Measurements from ENCODE around the gene GRB7. TPM values are rescaled to one million over a fixed set of nuclear protein-coding genes. Genes with fewer than 3 reads are reported as not detected.
A peak's percentile ranks its signal among the peaks of the same experiment; 100 is the strongest.

The GRB7 gene
- total RNA-seq, 4 donors from 2014 or later, result 14.0 to 64.0 (median 26.3) TPM

DNA sequence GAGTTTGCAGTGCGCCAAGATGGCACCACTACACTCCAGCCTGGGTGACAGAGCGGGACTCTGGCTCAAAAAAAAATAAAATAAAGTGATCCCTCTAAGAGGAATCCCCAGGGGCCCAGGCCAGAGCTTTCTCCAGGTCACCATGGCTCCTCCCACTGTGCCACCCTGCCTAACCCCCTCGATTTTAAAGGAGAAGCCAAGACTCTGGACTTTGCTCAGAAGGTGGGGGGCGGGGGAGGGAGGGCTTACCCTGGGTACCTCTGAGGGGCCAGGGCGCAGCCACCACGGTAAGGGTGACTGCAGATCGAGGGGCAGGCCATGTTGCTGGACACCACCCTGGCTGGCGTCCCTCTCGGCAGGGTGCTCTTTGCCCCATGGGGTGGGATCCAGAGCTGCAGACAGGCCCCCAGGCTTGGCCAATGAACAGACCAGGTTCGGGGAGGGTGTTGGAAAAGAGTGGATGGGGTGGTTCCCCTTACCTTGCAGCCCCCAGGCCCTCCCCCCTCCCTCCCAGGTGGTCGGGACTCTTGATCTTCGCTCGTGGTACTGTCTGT is 455 bp upstream of the GRB7 start:
- H3K4me1 ChIP-seq, result peaks cover 0 to 34% (median 15%) of the 10 kb centered on the region in 4 donors
- H3K27ac ChIP-seq, result peak overlapping the region in 3 of 4 donors; percentile 69 to 90 (median 86)
- TF ChIP-seq, protein P1, sequence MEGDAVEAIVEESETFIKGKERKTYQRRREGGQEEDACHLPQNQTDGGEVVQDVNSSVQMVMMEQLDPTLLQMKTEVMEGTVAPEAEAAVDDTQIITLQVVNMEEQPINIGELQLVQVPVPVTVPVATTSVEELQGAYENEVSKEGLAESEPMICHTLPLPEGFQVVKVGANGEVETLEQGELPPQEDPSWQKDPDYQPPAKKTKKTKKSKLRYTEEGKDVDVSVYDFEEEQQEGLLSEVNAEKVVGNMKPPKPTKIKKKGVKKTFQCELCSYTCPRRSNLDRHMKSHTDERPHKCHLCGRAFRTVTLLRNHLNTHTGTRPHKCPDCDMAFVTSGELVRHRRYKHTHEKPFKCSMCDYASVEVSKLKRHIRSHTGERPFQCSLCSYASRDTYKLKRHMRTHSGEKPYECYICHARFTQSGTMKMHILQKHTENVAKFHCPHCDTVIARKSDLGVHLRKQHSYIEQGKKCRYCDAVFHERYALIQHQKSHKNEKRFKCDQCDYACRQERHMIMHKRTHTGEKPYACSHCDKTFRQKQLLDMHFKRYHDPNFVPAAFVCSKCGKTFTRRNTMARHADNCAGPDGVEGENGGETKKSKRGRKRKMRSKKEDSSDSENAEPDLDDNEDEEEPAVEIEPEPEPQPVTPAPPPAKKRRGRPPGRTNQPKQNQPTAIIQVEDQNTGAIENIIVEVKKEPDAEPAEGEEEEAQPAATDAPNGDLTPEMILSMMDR (IDR thresholded peaks at IDR 0.05), result no peak
- no peak for TF ChIP-seq POLR2A (IDR thresholded peaks at IDR 0.05)
- H3K36me3 ChIP-seq, result peaks cover 0 to 2% (median 0%) of the 10 kb centered on the region in 3 donors
- H3K4me3 ChIP-seq, result peak overlapping the region in 2 of 4 donors; percentile 63 to 66
- H3K27me3 ChIP-seq, result no peaks in the 10 kb centered on the region
- no peaks in the 10 kb centered on the region for H3K9me3 ChIP-seq
- DNase-seq, result no peak

DNA sequence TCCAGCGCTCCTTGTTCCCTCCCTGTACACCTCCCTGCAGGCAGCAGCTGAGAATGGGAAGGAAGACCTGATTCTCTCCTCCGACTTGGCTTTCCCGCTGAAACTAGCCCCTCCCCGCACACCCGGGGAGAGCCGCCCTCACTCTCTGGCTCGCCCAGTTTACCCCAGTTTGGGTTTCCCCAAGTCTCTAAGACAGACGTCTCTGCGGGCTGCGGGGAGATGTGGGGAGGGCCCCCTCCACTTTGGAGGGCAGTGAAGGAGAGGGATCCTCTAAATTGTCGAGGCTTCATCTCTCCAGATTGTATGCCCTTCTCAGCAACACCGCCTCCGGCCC is 797 bp downstream of the GRB7 start:
- no peak for TF ChIP-seq POLR2A (IDR thresholded peaks at IDR 0.05)
- TF ChIP-seq, protein P1 (IDR thresholded peaks at IDR 0.05), result no peak
- peak overlapping the region in 3 of 4 donors; percentile 69 to 90 (median 86) for H3K27ac ChIP-seq
- H3K4me1 ChIP-seq, result peaks cover 0 to 34% (median 15%) of the 10 kb centered on the region in 4 donors
- peaks cover 0 to 14% (median 0%) of the 10 kb centered on the region in 3 donors for H3K36me3 ChIP-seq
- H3K27me3 ChIP-seq, result no peaks in the 10 kb centered on the region
- H3K9me3 ChIP-seq, result no peaks in the 10 kb centered on the region
- DNase-seq, result peak in 2 of 3 donors; percentile 68 to 80
- peak overlapping the region; percentile 26 to 66 (median 50) for H3K4me3 ChIP-seq

DNA sequence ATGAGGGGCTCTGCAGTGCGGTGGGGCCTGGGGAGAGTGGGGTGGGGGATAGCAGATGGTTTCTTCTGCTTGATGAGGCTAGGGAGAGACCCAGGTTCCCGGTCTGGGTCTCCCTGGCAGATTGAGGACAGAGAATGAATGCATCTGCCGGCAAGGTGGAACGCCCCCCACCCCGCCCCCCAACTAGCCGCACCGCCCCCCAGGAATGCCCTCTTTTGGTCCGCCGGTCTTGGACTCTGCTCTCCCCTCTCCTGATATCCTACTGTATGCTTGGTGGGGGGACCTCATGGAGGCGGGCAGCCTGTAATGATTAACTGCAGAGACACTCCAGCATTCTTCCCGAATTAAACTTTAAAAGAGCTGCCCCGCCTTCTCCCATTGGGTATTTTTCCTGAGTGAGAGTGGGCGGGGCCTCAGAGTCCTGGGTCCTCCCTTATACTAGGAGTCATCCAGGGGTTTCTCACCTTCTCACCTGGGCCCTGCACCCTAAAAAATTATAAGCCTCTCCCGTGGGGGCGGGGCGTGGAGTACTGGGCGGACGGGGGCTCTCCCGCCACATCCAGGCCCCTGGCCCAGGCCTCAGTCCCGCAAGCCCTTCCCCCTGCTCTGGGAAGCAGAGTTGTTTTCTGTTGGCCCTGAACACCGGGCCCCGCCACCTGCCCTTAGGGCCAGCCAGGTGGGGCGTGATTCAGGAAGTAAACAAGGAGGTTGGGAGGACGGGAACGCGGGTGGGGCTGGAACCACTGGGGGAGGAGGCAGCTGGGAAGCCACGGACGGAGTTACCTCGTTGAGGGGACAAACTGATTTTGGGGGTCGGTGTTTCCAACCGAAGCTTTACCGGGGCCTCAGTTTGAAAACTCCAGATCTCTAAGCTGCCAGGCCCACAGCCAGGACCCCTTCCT is 1.5 kb downstream of the GRB7 start:
- H3K4me3 ChIP-seq, result peak overlapping the region; percentile 26 to 66 (median 50)
- no peaks in the 10 kb centered on the region for H3K27me3 ChIP-seq
- peak in 2 of 3 donors; percentile 90 to 92 for DNase-seq
- peaks cover 0 to 34% (median 15%) of the 10 kb centered on the region in 4 donors for H3K4me1 ChIP-seq
- H3K36me3 ChIP-seq, result peaks cover 0 to 21% (median 0%) of the 10 kb centered on the region in 3 donors
- TF ChIP-seq, protein P1 (IDR thresholded peaks at IDR 0.05), result no peak
- TF ChIP-seq POLR2A (IDR thresholded peaks at IDR 0.05), result peak; percentile 13 to 50
- no peaks in the 10 kb centered on the region for H3K9me3 ChIP-seq
- H3K27ac ChIP-seq, result peak overlapping the region in 3 of 4 donors; percentile 69 to 90 (median 86)

DNA sequence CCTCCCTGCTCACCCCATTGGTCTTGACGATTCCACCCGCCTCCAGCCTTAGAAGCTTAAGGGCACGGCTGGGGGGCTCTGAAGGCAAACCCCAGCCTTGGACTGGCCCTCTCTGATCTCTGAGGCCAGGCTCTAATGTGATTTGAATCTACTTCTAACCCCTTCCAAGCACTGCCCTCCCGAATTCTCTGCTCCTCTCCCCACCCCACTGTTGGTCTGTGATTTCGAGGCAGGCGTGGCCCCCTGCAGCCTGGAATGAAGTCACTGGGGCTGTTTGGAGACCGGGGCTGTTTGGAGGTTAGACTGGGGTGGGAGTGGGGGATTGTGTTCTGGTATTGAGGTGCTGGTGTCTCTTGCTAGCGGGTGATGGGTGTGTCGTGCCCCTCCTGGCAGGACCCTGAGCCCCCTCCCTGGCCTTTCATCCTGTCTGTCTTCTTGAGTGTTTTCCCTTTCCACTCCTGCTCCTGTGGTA is 2.2 kb downstream of the GRB7 start:
- Histone ChIP-seq H3K9me3 (no peaks in the 10 kb centered on the region), H3K4me3 (peak overlapping the region; percentile 26 to 66 (median 50)), H3K27me3 (no peaks in the 10 kb centered on the region), H3K36me3 (peaks cover 0 to 28% (median 0%) of the 10 kb centered on the region in 3 donors), H3K4me1 (peaks cover 0 to 34% (median 15%) of the 10 kb centered on the region in 4 donors), H3K27ac (peak overlapping the region in 3 of 4 donors; percentile 69 to 90 (median 86))
- no peak for DNase-seq
- TF ChIP-seq, protein P1 (IDR thresholded peaks at IDR 0.05), result no peak
- TF ChIP-seq POLR2A (IDR thresholded peaks at IDR 0.05), result no peak

DNA sequence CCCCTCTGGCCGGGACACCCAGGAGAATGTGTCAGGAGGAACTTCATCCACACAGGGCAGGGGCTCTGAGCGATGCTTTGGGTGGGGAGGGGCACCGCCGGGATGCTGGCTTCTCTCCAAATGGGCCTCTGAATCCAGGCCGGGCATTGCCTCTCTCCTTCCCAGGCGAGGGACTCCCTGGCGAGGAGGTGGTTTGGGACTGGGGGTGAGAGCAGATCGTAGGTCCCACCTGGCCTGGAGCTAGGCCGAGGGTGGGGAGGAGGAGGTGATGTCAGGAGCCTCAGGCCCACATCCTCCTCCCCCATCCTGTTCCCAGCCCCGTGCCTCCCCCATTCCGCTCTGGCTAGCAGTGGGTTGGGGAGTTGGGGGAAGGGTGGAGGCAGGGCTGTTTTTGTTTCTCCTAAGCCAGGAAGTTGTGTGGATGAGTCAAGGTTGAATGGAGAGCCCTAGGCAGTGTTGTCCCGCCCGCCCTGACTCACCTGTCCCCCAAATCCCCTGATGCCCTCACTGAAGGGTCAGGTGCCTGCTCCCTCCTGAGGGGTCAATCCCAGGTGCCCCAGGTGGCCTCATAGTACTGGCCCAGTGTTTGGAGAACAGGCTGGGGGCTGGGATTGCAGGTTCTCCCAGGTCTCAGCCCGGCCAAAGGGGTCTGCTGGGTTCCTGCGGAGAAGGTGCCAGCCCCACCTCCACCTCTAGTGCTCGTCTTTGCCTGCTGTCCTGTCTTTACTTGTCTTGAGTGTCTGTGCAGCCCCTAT is 2.8 kb downstream of the GRB7 start:
- Histone ChIP-seq H3K27ac (peak overlapping the region in 3 of 4 donors; percentile 69 to 90 (median 86)), H3K4me1 (peaks cover 0 to 34% (median 15%) of the 10 kb centered on the region in 4 donors), H3K4me3 (peak overlapping the region in 2 of 4 donors; percentile 63 to 66), H3K36me3 (peaks cover 0 to 34% (median 0%) of the 10 kb centered on the region in 3 donors), H3K27me3 (no peaks in the 10 kb centered on the region), H3K9me3 (no peaks in the 10 kb centered on the region)
- no peak for TF ChIP-seq POLR2A (IDR thresholded peaks at IDR 0.05)
- TF ChIP-seq, protein P1 (IDR thresholded peaks at IDR 0.05), result no peak
- DNase-seq, result peak in 1 of 3 donors; percentile 56

All from Peyer's patch (tissue), 4 donors.